Cardiac fibroblast (primary cell): ENCODE results near the gene PTK7.

Experiments
- DNase-seq, 2 donors: peaks; one replicate each; pipeline versions ENCODE4 v3.0.0 to v3.0.0-alpha.2; 2010; ENCODE audit warnings: low read depth in 2 of 2
- H3K4me3 ChIP-seq, 2 donors: replicated peaks in 1 of 2; 1 replicate in 1 of 2; 2 replicates in 1 of 2; pipeline ENCODE4 v1.5.1; 2011; ENCODE audit warnings: low read depth in 2 of 2, low read length in 2 of 2, mild to moderate bottlenecking in 2 of 2, moderate library complexity in 1 of 2
- CTCF ChIP-seq: IDR thresholded peaks from one replicate; pipeline ENCODE4 v1.5.1; 2011; ENCODE audit warnings: low read depth, mild to moderate bottlenecking, low read length, inconsistent platforms

Gene PTK7

GRCh38 chr6:43170417-43170930 lies 94.4 kb downstream of the PTK7 start:
- peak in 1 of 2 donors; percentile 92 for DNase-seq
- no peak for TF ChIP-seq CTCF
- H3K4me3 ChIP-seq: peak overlapping the region; percentile 54 to 90

- H3K4me3 ChIP-seq: peak within 1 kb of the TSS; percentile 90
- peak; percentile 24 for TF ChIP-seq CTCF
- peak; percentile 99 to 100 for DNase-seq
These were observed 95.0 kb downstream of the PTK7 start, which contains the start of gene SRF for GRCh38 chr6:43170931-43171706. Gene SRF (plus strand): TSS chr6:43171269. CDS start chr6:43171657, 388 bp downstream.

GRCh38 chr6:43171707-43172103 lies 95.6 kb downstream of the PTK7 start:
- H3K4me3 ChIP-seq: peak overlapping the region; percentile 90
- DNase-seq: no peak
- no peak for TF ChIP-seq CTCF

GRCh38 chr6:43172104-43173007 lies 96.2 kb downstream of the PTK7 start:
- no peak for TF ChIP-seq CTCF
- DNase-seq: peak; percentile 32 to 38
- H3K4me3 ChIP-seq: peak overlapping the region; percentile 90

- H3K4me3 ChIP-seq: peak overlapping the region; percentile 90
- DNase-seq: peak in 1 of 2 donors; percentile 7
- TF ChIP-seq CTCF: no peak
These were observed 97.6 kb downstream of the PTK7 start for GRCh38 chr6:43173591-43174262.
